ENCODE measurements around the gene GDF7.

DNA sequence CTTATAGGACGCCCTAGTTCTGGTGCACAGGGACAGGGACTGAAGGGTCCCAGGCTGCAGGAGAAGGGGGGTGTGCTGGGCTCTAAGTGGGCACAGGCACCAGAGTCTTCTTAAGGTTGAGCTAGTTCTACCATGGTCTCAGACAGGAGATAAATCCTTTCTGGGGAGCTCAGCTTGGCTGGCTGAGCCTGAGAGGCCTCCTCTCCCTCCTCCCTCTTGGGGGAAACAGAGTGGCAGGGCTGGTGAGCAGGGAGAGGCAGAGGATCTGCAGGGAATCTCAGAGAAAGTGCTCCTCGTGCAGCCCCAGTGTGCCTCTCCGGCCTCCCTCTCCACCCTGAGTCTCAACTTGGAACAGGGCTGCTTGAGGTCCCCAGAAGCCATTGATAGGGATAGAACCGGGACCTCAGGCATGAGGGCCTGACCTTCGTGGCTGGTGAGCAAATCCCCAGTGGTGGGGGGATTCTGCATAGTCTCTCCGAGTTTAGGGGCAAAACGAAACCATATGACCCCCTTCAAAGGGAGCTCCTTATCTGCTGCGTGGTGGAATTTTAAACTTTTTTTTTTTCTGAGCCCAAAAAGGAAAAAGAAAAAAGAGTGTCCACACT, 2.0 kb downstream of the GDF7 start:
- TF ChIP-seq TAF1 (IDR thresholded peaks at IDR 0.05; ENCODE audit: borderline replicate concordance, low read depth, low read length) (no peak), POLR2AphosphoS5 (IDR thresholded peaks at IDR 0.05; ENCODE audit: low read depth, low read length) (no peak), POLR2A (IDR thresholded peaks at IDR 0.05; ENCODE audit: low read depth, low read length) (no peak)
